Adrenal gland (tissue), 12 donors: ENCODE measurements around the gene PBX3. TPM values are rescaled to one million over a fixed set of nuclear protein-coding genes. Genes with fewer than 3 reads are reported as not detected.

ENCODE experiments used
- DNase-seq, 7 donors: peaks; one replicate each; pipeline ENCODE4 v3.0.0-alpha.2; 2019 to 2020
- H3K27ac ChIP-seq, 5 donors: fragments of 200-600 bp; sonication (generic) in 4 of 5; 1 replicate in 3 of 5; 2 replicates in 2 of 5; pipeline versions ENCODE4 v1.5.1 to v1.8.0; 2016 to 2020; ENCODE audit warnings: mild to moderate bottlenecking in 1 of 5
- H3K27me3 ChIP-seq: fragments of 200-600 bp; 2 replicates; pipeline ENCODE4 v1.8.0; 2021
- H3K36me3 ChIP-seq, 2 donors: fragments of 200-600 bp; replicated peaks in 1 of 2; 1 replicate in 1 of 2; 2 replicates in 1 of 2; pipeline versions ENCODE4 v1.5.1 to v1.8.0; 2018 to 2022
- H3K4me1 ChIP-seq, 2 donors: fragments of 200-600 bp; replicated peaks in 1 of 2; 1 replicate in 1 of 2; 2 replicates in 1 of 2; pipeline versions ENCODE4 v1.5.1 to v1.8.0; 2018 to 2021
- H3K4me3 ChIP-seq, 4 donors: fragments of 200-600 bp; sonication (generic) in 3 of 4; one replicate each; pipeline ENCODE4 v1.5.1; 2016 to 2018
- H3K9me3 ChIP-seq, 3 donors: fragments of 200-600 bp; sonication (generic) in 1 of 3; replicated peaks in 1 of 3; 1 replicate in 2 of 3; 2 replicates in 1 of 3; pipeline versions ENCODE4 v1.5.1 to v1.8.0; 2016 to 2021
- POLR2A ChIP-seq, 2 donors: fragments of 450-650 bp; IDR thresholded peaks; one replicate each; pipeline ENCODE4 v1.6.1; 2017; ENCODE audit warnings: antibody characterized with exemption in 2 of 2, mild to moderate bottlenecking in 2 of 2, moderate library complexity in 1 of 2
- WGBS, 4 donors: extraction: QIAGEN DNeasy Blood & Tissue Kit in 2 of 4; methylation state at CpG; one replicate each; pipeline versions ENCODE4 v1.1.5 to v1.1.7; 2013 to 2017; 5-methylcytosine and 5-hydroxymethylcytosine counted together
- intact Hi-C, 2 donors: fragments of 100-400 bp; cut with DNase I; formaldehyde crosslinking; loops; one replicate each; pipeline versions ENCODE4 v1.14.1 to v1.15.0; 2022 to 2023
- polyA plus RNA-seq, 3 donors: library from polyadenylated mRNA; stranded (reverse); fragments of 200-250 nt in 2 of 3; fragments of 350-450 nt in 1 of 3; fragmentation: Illumina TruSeq in 1 of 3; extraction: RNeasy Lipid Tissue Mini Kit (QIAGEN cat#74804) in 1 of 3; gene quantifications; one replicate each; pipeline ENCODE4 v1.2.3, GENCODE V29; 2013 to 2014
- total RNA-seq, 9 donors: library from RNA; depleted of rRNA in 4 of 9; stranded (reverse); fragments of >200 nt in 4 of 9; fragments of 120-200 nt in 1 of 9; fragmentation: NEBNext Ultra II Directional in 1 of 9; extraction: Animal tissue kit (Norgen Biotek cat#: 25700) in 1 of 9; gene quantifications; one replicate each; pipeline versions ENCODE4 v1.1.0 to v1.2.4, GENCODE V29; 2013 to 2023
- TF ChIP-seq, protein P1 (sequence below), 6 experiments: fragments of 450-650 bp in 4 of 6; fragments of 200-600 bp in 2 of 6; sonication (generic) in 1 of 6; IDR thresholded peaks; 1 replicate in 5 of 6; 2 replicates in 1 of 6; pipeline versions ENCODE4 v1.5.1 to v1.8.0; 2016 to 2021; ENCODE audit warnings: antibody characterized with exemption in 6 of 6, mild to moderate bottlenecking in 2 of 6, moderate library complexity in 1 of 6
- donor health status: healthy with polysubstance abuse.
- donor health status: Bipolar disorder and iron deficiency.
- donor health status: DM: yes; HTN: yes; CAD: no.
- donor health status: DM: no; HTN: no; CAD: no.
- donor health status: DM: no; HTN: no; CAD: no.
- donor health status: DM: yes; HTN: yes; CAD: no.

The PBX3 gene
- total and polyA plus RNA-seq, 12 donors = 18.3 to 231 (median 133) TPM

GRCh38 chr9:125950880-125951471 is 203.8 kb downstream of the PBX3 start:
- TF ChIP-seq, protein P1, sequence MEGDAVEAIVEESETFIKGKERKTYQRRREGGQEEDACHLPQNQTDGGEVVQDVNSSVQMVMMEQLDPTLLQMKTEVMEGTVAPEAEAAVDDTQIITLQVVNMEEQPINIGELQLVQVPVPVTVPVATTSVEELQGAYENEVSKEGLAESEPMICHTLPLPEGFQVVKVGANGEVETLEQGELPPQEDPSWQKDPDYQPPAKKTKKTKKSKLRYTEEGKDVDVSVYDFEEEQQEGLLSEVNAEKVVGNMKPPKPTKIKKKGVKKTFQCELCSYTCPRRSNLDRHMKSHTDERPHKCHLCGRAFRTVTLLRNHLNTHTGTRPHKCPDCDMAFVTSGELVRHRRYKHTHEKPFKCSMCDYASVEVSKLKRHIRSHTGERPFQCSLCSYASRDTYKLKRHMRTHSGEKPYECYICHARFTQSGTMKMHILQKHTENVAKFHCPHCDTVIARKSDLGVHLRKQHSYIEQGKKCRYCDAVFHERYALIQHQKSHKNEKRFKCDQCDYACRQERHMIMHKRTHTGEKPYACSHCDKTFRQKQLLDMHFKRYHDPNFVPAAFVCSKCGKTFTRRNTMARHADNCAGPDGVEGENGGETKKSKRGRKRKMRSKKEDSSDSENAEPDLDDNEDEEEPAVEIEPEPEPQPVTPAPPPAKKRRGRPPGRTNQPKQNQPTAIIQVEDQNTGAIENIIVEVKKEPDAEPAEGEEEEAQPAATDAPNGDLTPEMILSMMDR (IDR thresholded peaks at IDR 0.05) = no peak
- no peak for TF ChIP-seq POLR2A (IDR thresholded peaks at IDR 0.05)
- no peaks in the 10 kb centered on the region for H3K27me3 ChIP-seq
- 91 to 98% (median 97%) methylated on average over 4 of the region's 4 CpGs for WGBS, 4 donors
- no peak overlapping the region for H3K27ac ChIP-seq
- no peaks in the 10 kb centered on the region for H3K4me1 ChIP-seq
- no peak overlapping the region for H3K4me3 ChIP-seq
- H3K9me3 ChIP-seq = no peaks in the 10 kb centered on the region
- no peaks in the 10 kb centered on the region for H3K36me3 ChIP-seq
- DNase-seq = no peak
- intact Hi-C loops = no loop called here

DNA sequence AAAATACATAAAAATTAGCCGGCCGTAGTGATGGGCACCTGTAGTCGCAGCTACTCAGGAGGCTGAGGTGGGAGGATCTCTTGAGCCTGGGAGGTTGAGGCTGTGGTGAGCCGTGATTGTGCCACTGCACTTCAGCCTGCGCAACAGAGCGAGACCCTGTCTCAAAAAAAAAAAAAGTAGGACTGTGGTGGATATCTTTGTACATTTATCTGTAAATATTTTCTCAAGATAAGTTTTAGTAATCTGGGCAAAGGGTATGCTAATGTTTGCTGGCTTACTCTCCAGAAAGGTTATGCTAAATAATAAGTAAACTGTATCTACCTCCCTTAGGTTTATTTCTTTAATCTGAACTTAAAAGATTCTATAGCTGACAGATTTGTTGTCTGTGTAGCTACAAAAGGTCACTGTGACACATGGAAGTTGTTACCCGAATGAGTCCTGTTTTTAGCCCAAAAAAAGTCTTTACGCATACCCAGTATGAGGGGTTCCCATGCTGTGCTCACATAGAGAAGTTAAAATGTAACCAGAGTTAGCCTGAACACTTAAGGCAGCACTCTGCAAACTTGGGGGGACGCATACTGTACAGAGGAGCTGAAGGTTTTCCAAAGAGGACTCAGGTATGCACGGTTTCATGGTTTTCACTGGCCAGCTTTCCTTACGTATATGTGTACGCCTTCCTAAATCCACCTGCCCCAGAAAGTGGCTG is 206.3 kb downstream of the PBX3 start:
- Histone ChIP-seq H3K27me3 (no peaks in the 10 kb centered on the region), H3K27ac (no peak overlapping the region), H3K36me3 (no peaks in the 10 kb centered on the region), H3K4me3 (no peak overlapping the region), H3K4me1 (no peaks in the 10 kb centered on the region), H3K9me3 (no peaks in the 10 kb centered on the region)
- intact Hi-C loops = no loop called here
- TF ChIP-seq POLR2A (IDR thresholded peaks at IDR 0.05) = no peak
- TF ChIP-seq, protein P1 (IDR thresholded peaks at IDR 0.05) = no peak
- 95 to 99% (median 98%) methylated on average over 12 of the region's 12 CpGs for WGBS, 4 donors
- no peak for DNase-seq

- intact Hi-C loops = no loop called here
- H3K27me3 ChIP-seq = no peaks in the 10 kb centered on the region
- H3K9me3 ChIP-seq = no peaks in the 10 kb centered on the region
- no peak overlapping the region for H3K27ac ChIP-seq
- H3K4me3 ChIP-seq = no peak overlapping the region
- 93 to 95% (median 95%) methylated on average over 5 of the region's 5 CpGs for WGBS, 4 donors
- no peak for DNase-seq
- TF ChIP-seq, protein P1 (IDR thresholded peaks at IDR 0.05) = no peak
- no peak for TF ChIP-seq POLR2A (IDR thresholded peaks at IDR 0.05)
- no peaks in the 10 kb centered on the region for H3K4me1 ChIP-seq
- H3K36me3 ChIP-seq = no peaks in the 10 kb centered on the region
Measured at GRCh38 chr9:125956102-125956501, 208.9 kb downstream of the PBX3 start.

DNA sequence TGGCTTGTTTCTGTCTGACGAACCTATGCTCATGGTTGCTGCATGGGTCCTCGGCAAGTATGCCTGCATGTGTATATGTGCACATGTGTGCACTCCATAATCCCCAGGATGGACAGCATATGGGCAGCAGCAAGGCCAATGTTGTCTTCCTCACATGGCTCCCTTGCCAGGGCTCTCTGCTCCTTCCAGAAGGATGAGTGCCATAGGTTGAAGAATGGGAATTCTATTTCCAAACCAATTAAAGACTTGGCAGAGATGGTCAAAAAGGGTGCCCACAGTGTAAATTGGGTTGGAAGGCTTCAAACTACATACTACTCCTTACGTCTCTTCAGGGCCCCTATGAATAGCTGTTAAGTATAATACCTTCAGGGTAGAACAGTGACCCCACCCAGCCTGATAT is 212.1 kb downstream of the PBX3 start:
- Histone ChIP-seq H3K36me3 (peaks cover 0 to 23% of the 10 kb centered on the region in 2 donors), H3K27ac (no peak overlapping the region), H3K4me1 (no peaks in the 10 kb centered on the region), H3K9me3 (no peaks in the 10 kb centered on the region), H3K27me3 (no peaks in the 10 kb centered on the region), H3K4me3 (no peak overlapping the region)
- no peak for DNase-seq
- intact Hi-C loops = no loop called here
- 96 to 100% (median 98%) methylated on average over 3 of the region's 3 CpGs for WGBS, 4 donors
- no peak for TF ChIP-seq POLR2A (IDR thresholded peaks at IDR 0.05)
- TF ChIP-seq, protein P1 (IDR thresholded peaks at IDR 0.05) = no peak
